OCI-LY7 (cell line): ENCODE results near the gene SLC2A4RG. TPM values are rescaled to one million over a fixed set of nuclear protein-coding genes. Genes with fewer than 3 reads are reported as not detected.

ENCODE experiments used
- BruUV-seq: library from RNA; stranded (reverse); fragments of 400-500 nt; replicated peaks from 2 replicates; lab custom pipeline; 2021; lab: Mats Ljungman, UMichigan
- CTCF ChIA-PET: fragments of 300-600 bp; sonication (Branson Sonifier 250); formaldehyde crosslinking; loops from one replicate; lab custom pipeline; 2022; ENCODE audit warnings: antibody characterized with exemption; ENCODE audit not compliant: unreplicated experiment; lab: Charles Lee
- POLR2A ChIA-PET: fragments of 300-600 bp; sonication (Branson Sonifier 250); formaldehyde crosslinking; loops from one replicate; lab custom pipeline; 2022; ENCODE audit warnings: antibody characterized with exemption; lab: Charles Lee
- DNase-seq: peaks from one replicate; pipeline ENCODE4 v3.0.0-alpha.2; 2015; ENCODE audit warnings: low spot score
- H2AFZ ChIP-seq: fragments of 200-600 bp; sonication (generic), shearing (Covaris generic); 2 replicates; pipeline ENCODE4 v1.6.1; 2014; ENCODE audit warnings: mild to moderate bottlenecking, antibody characterized with exemption, low read length, moderate library complexity
- H3K27ac ChIP-seq: fragments of 200-600 bp; sonication (generic); 2 replicates; pipeline ENCODE4 v1.5.1; 2014; ENCODE audit warnings: mixed run types, low read depth, mild to moderate bottlenecking, moderate library complexity, low read length, inconsistent platforms; ENCODE audit not compliant: poor library complexity, severe bottlenecking
- H3K36me3 ChIP-seq: fragments of 200-600 bp; sonication (generic); 2 replicates; pipeline ENCODE4 v1.6.1; 2014; ENCODE audit warnings: mild to moderate bottlenecking, antibody characterized with exemption, low read length, moderate library complexity, mixed read lengths; ENCODE audit not compliant: insufficient read depth
- H3K4me1 ChIP-seq: fragments of 200-600 bp; sonication (generic); 2 replicates; pipeline ENCODE4 v1.5.1; 2014; ENCODE audit warnings: mild to moderate bottlenecking, low read length; ENCODE audit not compliant: insufficient read depth, poor library complexity, severe bottlenecking
- H3K4me2 ChIP-seq: fragments of 200-600 bp; sonication (generic); 2 replicates; pipeline ENCODE4 v1.6.1; 2014; ENCODE audit warnings: mild to moderate bottlenecking, low read length
- H3K4me3 ChIP-seq: fragments of 200-600 bp; sonication (generic); 2 replicates; pipeline ENCODE4 v1.5.1; 2014; ENCODE audit warnings: mild to moderate bottlenecking, low read depth, low read length; ENCODE audit not compliant: poor library complexity, severe bottlenecking
- H3K79me2 ChIP-seq: fragments of 200-600 bp; sonication (generic); 2 replicates; pipeline ENCODE4 v1.6.1; 2016; ENCODE audit warnings: low read depth, mild to moderate bottlenecking, low read length, moderate library complexity, mixed read lengths; ENCODE audit not compliant: insufficient read depth
- H3K9me2 ChIP-seq: fragments of 200-600 bp; sonication (generic); 2 replicates; pipeline ENCODE4 v1.6.1; 2016; ENCODE audit warnings: mild to moderate bottlenecking, low read length, mixed read lengths; ENCODE audit not compliant: insufficient read depth
- H3K9me3 ChIP-seq: fragments of 200-600 bp; sonication (generic); 2 replicates; pipeline ENCODE4 v1.6.1; 2014; ENCODE audit warnings: mild to moderate bottlenecking, mixed run types, low read length, mixed read lengths
- H4K20me1 ChIP-seq: fragments of 200-600 bp; sonication (generic); 2 replicates; pipeline ENCODE4 v1.6.1; 2014; ENCODE audit warnings: mild to moderate bottlenecking, antibody characterized with exemption, low read length, moderate library complexity, mixed read lengths; ENCODE audit not compliant: insufficient read depth
- EZH2phosphoT487 ChIP-seq: fragments of 200-600 bp; sonication (generic); IDR thresholded peaks from 2 replicates; pipeline ENCODE4 v1.6.1; 2018; ENCODE audit warnings: low read depth, borderline replicate concordance, mild to moderate bottlenecking, mixed run types, antibody characterized with exemption, low read length, moderate library complexity, mixed read lengths
- intact Hi-C: fragments of 100-400 bp; cut with micrococcal nuclease; formaldehyde crosslinking; loops from one replicate; pipeline ENCODE4 v1.10.0; 2022; ENCODE audit not compliant: unreplicated experiment
- total RNA-seq, 2 experiments: library from RNA; depleted of rRNA in 1 of 2; stranded (reverse); fragments of >200 nt in 1 of 2; shearing (Covaris generic) in 1 of 2; gene quantifications; 2 replicates each; pipeline ENCODE4 v1.2.3, GENCODE V29; 2014 to 2022
- TF ChIP-seq, protein P1 (sequence below): fragments of 200-600 bp; sonication (generic); conservative IDR thresholded peaks from 2 replicates; pipeline ENCODE4 v1.5.1; 2014; ENCODE audit warnings: mild to moderate bottlenecking, antibody characterized with exemption, low read length, moderate library complexity, mixed read lengths

Gene SLC2A4RG
- total RNA-seq, 2 experiments from 2014 or later = 77.9 to 113 TPM

GRCh38 chr20:63698739-63699465 is 40.7 kb upstream of the SLC2A4RG start:
- Histone ChIP-seq H3K9me3 (no peaks in the 10 kb centered on the region), H3K4me3 (no peak overlapping the region), H3K4me2 (no peak overlapping the region), H4K20me1 (no peaks in the 10 kb centered on the region), H3K27ac (no peak overlapping the region), H3K36me3 (peaks cover 39% of the 10 kb centered on the region), H2AFZ (no peak overlapping the region), H3K4me1 (peaks cover 9% of the 10 kb centered on the region), H3K9me2 (no peaks in the 10 kb centered on the region), H3K79me2 (no peaks in the 10 kb centered on the region)
- no peak for DNase-seq
- TF ChIP-seq, protein P1, sequence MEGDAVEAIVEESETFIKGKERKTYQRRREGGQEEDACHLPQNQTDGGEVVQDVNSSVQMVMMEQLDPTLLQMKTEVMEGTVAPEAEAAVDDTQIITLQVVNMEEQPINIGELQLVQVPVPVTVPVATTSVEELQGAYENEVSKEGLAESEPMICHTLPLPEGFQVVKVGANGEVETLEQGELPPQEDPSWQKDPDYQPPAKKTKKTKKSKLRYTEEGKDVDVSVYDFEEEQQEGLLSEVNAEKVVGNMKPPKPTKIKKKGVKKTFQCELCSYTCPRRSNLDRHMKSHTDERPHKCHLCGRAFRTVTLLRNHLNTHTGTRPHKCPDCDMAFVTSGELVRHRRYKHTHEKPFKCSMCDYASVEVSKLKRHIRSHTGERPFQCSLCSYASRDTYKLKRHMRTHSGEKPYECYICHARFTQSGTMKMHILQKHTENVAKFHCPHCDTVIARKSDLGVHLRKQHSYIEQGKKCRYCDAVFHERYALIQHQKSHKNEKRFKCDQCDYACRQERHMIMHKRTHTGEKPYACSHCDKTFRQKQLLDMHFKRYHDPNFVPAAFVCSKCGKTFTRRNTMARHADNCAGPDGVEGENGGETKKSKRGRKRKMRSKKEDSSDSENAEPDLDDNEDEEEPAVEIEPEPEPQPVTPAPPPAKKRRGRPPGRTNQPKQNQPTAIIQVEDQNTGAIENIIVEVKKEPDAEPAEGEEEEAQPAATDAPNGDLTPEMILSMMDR = no peak
- TF ChIP-seq EZH2phosphoT487 = no peak
- intact Hi-C loops = no loop called here
- ChIA-PET POLR2A (no interaction called here), CTCF (no interaction called here)
- no TSS peak for BruUV-seq

DNA sequence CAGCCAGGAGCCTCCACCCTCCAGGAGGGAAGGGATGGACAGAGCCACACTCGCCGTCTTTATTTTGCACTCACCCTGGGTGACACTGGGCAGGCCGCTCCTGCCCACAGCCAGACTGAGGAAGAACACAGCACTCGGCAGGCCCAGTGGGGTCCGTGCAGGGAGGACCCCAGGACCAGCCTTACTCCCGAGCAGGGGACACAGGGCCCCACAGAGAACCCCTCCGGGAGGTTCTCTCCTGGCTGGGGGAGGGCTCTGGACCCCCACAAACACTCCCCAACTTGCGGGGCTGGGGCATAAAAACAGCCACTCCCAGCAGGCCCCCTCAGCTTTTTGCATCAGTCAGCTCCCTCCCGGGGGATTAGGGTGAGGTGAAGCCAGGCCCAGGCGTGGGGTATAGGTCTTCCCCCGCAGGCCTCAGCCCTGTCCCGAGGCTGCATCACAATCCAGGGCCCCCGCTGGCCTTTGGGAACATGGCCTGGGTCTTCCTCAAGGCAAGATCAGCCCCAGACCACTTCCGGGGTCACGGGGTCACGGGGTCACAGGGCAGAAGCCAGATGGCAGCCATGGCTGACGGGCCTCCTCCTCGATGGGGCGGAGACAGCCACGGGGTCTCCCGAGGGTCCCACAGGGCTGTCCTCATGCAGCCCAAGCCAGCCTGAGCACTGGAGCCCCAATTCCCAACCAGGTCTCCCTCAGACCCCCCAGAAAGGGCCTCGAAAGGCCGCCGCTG is 39.9 kb upstream of the SLC2A4RG start:
- no peaks in the 10 kb centered on the region for H3K9me3 ChIP-seq
- no peak overlapping the region for H2AFZ ChIP-seq
- CTCF ChIA-PET = no interaction called here
- intact Hi-C loops = no loop called here
- H3K9me2 ChIP-seq = no peaks in the 10 kb centered on the region
- H3K4me2 ChIP-seq = no peak overlapping the region
- POLR2A ChIA-PET = no interaction called here
- H3K36me3 ChIP-seq = peaks cover 42% of the 10 kb centered on the region
- DNase-seq = no peak
- no peak overlapping the region for H3K4me3 ChIP-seq
- TSS peak; percentile 82 for BruUV-seq
- TF ChIP-seq EZH2phosphoT487 = no peak
- TF ChIP-seq, protein P1 = no peak
- no peaks in the 10 kb centered on the region for H3K79me2 ChIP-seq
- peaks cover 9% of the 10 kb centered on the region for H3K4me1 ChIP-seq
- H4K20me1 ChIP-seq = no peaks in the 10 kb centered on the region
- H3K27ac ChIP-seq = no peak overlapping the region
